Bronchial smooth muscle cell (primary cell): ENCODE results near the gene OR4K15. TPM values are rescaled to one million over a fixed set of nuclear protein-coding genes. Genes with fewer than 3 reads are reported as not detected.

Experiments used
- total RNA-seq: library from RNA; depleted of rRNA; stranded (reverse); fragments of >200 nt; gene quantifications from 2 replicates; pipeline ENCODE4 v1.2.1, GENCODE V29; 2014

OR4K15 gene, protein sequence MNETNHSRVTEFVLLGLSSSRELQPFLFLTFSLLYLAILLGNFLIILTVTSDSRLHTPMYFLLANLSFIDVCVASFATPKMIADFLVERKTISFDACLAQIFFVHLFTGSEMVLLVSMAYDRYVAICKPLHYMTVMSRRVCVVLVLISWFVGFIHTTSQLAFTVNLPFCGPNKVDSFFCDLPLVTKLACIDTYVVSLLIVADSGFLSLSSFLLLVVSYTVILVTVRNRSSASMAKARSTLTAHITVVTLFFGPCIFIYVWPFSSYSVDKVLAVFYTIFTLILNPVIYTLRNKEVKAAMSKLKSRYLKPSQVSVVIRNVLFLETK
- total RNA-seq, result not detected in 2 replicates

DNA sequence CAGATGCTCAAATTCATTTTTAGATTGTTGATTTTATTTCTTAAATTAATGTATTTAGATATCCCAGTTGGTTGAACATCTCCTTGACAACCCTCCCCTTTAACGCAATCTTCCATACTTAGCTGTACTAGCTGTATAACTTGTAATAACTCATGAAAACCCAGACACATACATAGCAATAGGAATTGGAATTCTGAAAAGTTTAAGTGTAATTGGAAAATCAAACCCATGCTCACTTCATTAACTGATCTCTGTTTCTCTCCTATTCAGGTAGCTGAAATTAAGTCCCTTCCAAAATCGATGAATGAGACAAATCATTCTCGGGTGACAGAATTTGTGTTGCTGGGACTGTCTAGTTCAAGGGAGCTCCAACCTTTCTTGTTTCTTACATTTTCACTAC lies at the start of gene OR4K15:
Gene OR4K15, plus strand, starts transcription at position 301 of the 400 bp plus-strand sequence. Its CDS starts 0 bp downstream, at position 301.

DNA sequence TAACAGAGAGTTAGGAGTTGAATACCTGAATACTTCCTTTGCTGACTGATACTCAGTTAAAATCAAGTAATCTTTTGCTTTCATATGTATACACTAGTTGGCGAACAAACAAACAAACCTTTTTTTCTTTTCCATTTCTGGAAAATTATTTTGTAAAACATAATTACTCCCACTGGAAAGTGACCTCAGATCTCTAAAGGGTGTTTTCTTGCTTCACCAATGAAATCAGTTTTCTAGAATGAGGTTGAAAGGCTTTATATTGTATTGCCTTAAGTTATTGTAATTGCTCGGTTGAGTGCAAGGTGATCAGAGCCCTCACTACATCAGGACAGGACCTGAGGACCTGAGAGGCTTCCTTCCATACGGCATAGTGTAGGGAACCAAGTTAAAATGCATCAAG lies 44.8 kb upstream of the OR4K15 start, which contains the start of gene OR4K1:
Gene OR4K1, plus strand, starts transcription at position 301 of the 400 bp plus-strand sequence. CDS start 4,750 bp downstream, outside the sequence.

DNA sequence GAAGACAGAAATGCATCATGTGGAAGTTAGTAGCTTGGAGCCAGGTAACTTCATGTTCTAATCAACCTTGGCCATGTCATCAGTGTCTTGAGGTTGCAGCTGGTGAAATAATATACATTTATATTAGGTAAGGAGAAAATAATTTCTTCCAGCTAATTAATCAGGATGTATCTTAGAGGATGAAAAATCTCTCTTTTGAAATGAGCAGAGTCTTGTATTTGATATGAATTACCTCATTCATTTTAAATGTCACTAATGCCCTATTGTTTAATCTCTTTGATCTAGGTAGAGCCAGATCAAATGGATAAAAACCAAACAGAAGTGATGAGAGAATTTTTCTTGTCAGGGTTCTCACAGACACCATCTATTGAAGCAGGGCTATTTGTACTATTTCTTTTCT lies 26.5 kb downstream of the OR4K15 start, which contains the start of gene OR4Q2:
Gene OR4Q2, plus strand, starts transcription at position 301 of the 400 bp plus-strand sequence.

DNA sequence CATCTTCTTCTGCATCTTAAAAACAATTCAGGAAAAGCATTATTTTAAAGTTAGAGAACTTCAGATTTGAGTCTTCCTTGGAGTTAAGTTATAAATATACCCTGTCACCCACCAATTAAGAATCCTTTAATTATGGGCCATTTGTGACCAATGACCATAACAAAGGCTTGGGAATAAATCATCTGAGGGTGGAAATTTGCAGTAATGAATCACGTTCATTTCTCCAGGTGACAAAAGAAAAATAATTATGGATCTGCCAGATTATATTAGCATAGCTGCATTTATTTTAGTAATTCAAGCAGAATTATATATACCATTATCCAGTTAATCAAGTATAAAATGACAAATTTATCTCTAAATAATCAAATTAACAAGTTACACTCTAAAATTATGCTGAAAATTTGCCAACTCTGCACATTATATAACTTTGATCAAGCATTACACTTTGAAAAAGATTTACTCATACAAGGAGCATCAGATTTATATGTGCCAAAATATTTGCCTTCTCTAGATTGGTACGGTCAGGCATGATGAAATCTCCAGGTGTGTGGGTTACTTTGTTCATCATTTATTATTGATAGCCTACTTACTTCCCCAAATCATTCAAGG lies 44.0 kb downstream of the OR4K15 start, which contains the start of gene OR4K14:
Gene OR4K14, minus strand, starts transcription at position 51 of the 609 bp plus-strand sequence. CDS start 4,114 bp downstream, outside the sequence.

Other genes with a start within 250 kb of the OR4K15 start
- gene OR4Q3, start 232.0 kb upstream of the OR4K15 start, total RNA-seq, result not detected in 2 replicates
- gene OR4M1, start 202.1 kb upstream of the OR4K15 start, total RNA-seq, result not detected in 2 replicates
- gene OR4N2, start 171.8 kb upstream of the OR4K15 start, total RNA-seq, result not detected in 2 replicates
- not detected in 2 replicates for gene OR4K2, start 100.4 kb upstream of the OR4K15 start, total RNA-seq
- not detected in 2 replicates for gene OR4K5, start 55.0 kb upstream of the OR4K15 start, total RNA-seq
- gene OR4K1, start 44.7 kb upstream of the OR4K15 start, total RNA-seq, result not detected in 2 replicates
- gene OR4Q2, start 26.6 kb downstream of the OR4K15 start, total RNA-seq, result not detected in 2 replicates
- gene OR4K14, start 43.7 kb downstream of the OR4K15 start, total RNA-seq, result not detected in 2 replicates
- under 0.01 TPM in 1 of 2 replicates, not detected in the other for gene OR4K13, start 60.4 kb downstream of the OR4K15 start, total RNA-seq
- not detected in 2 replicates for gene OR4L1, start 84.5 kb downstream of the OR4K15 start, total RNA-seq
- gene OR4K17, start 135.1 kb downstream of the OR4K15 start, total RNA-seq, result not detected in 2 replicates
- not detected in 2 replicates for gene OR4N5, start 163.2 kb downstream of the OR4K15 start, total RNA-seq
- gene OR11G2, start 215.3 kb downstream of the OR4K15 start, total RNA-seq, result not detected in 2 replicates
- gene OR11H6, start 248.1 kb downstream of the OR4K15 start, total RNA-seq, result not detected in 2 replicates